Nasal cavity respiratory epithelium epithelial cell of viscerocranial mucosa (primary cell): ENCODE measurements around the gene USP47. TPM values are rescaled to one million over a fixed set of nuclear protein-coding genes. Genes with fewer than 3 reads are reported as not detected.

ENCODE experiments used
- total RNA-seq: library from RNA; depleted of rRNA; stranded (reverse); fragments of >200 nt; gene quantifications from 2 replicates; pipeline ENCODE4 v1.2.3, GENCODE V29; 2014

The USP47 gene
- 76.6 and 85.2 TPM in 2 replicates for total RNA-seq

GRCh38 chr11:11841723-11842420 lies at the start of gene USP47:
Gene USP47 (plus strand): TSS chr11:11841972. CDS start chr11:11842186, 214 bp downstream.

GRCh38 chr11:12007769-12008737 lies 166.3 kb downstream of the USP47 start, which contains the start of gene DKK3:
Gene DKK3 (minus strand): TSS chr11:12008626. CDS start chr11:12008582, 44 bp downstream.

Other genes starting within 250 kb of the USP47 start
- gene GALNT18, start 220.0 kb upstream of the USP47 start, total RNA-seq: 14.4 and 36.7 TPM in 2 replicates
- gene DKK3, start 166.7 kb downstream of the USP47 start, total RNA-seq: 85.4 and 410 TPM in 2 replicates